AG09319 (cell line): Measurements from ENCODE around the gene KCNH4.
"Not testable (repeated sequence)": the region's sequence is repeated elsewhere in the genome, so short reads cannot be mapped to it uniquely, and the experiment has no call there.

ENCODE experiments used
- DNase-seq: peaks from one replicate; pipeline ENCODE4 v3.0.0-alpha.2; 2010; ENCODE audit warnings: low read depth; ENCODE audit errors: extremely low read depth
- TF ChIP-seq, protein P1 (sequence below): IDR thresholded peaks from 2 replicates; pipeline ENCODE4 v1.5.1; 2011; ENCODE audit warnings: low read depth, mild to moderate bottlenecking, inconsistent platforms, low read length, moderate library complexity

The KCNH4 gene

DNA sequence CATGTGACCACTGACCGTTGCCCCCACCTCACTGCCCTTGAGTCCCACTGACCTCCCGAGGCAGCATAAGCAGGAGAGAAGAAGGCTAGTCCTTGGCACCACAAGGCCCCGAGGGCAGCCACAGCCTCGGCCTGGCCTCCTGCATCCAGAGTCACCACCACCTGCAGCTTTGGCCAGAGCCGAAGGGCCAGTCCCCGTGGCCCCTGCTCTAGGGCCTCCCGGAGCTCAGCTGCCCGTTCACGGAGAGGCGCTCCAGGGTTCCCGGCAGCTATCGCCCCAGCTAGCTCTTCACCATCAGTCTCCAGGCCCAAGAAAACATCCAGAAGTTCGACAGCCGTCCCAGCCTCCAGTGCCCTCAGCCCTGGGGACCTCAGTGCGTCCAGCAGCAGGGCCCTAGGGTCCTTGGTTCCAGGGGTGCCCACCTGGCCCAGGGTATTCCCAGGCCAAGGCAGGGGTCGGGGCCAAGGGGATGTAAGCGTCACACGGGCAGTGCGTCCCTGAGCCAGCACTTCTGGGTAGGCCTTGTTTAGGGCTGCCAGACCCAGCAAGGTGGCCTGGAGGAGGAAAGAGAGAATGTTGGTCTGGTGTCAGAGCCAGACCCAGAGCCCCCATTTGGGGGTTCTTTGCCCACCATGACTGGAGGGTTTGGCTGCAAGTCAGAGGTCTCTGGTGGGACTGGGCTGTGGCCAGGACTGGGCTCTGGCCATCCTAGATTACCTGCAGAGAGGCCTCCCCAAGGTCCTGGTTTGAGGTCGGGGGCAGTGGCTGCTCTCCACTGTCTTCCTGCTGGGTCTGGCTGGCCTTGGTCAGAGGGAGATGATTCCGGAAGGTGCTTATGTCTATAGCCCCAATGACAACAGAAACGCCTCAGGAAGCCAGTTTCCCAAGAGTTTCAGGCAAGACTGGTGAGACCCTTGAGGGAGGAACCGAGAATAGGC is 11.5 kb upstream of the KCNH4 start:
- DNase-seq: no peak
- TF ChIP-seq, protein P1, sequence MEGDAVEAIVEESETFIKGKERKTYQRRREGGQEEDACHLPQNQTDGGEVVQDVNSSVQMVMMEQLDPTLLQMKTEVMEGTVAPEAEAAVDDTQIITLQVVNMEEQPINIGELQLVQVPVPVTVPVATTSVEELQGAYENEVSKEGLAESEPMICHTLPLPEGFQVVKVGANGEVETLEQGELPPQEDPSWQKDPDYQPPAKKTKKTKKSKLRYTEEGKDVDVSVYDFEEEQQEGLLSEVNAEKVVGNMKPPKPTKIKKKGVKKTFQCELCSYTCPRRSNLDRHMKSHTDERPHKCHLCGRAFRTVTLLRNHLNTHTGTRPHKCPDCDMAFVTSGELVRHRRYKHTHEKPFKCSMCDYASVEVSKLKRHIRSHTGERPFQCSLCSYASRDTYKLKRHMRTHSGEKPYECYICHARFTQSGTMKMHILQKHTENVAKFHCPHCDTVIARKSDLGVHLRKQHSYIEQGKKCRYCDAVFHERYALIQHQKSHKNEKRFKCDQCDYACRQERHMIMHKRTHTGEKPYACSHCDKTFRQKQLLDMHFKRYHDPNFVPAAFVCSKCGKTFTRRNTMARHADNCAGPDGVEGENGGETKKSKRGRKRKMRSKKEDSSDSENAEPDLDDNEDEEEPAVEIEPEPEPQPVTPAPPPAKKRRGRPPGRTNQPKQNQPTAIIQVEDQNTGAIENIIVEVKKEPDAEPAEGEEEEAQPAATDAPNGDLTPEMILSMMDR: no peak

DNA sequence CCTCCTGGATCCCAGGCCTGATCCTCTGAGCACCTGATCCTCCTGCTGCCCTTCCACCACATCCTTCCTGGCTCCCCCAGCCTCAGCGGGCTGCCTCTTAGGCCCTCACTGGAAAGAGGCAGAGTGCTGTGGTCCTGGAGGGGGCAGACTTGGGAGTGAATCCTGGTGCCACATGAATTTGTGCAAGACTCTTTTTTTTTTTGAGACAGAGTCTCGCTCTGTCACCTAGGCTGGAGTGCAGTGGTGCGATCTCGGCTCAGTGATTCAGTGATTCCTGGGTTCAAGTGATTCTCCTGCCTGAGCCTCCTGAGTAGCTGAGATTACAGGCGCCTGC is 10.3 kb upstream of the KCNH4 start:
- TF ChIP-seq, protein P1: no peak
- no peak for DNase-seq

GRCh38 chr17:42190491-42191274 is 9.7 kb upstream of the KCNH4 start:
- no peak for DNase-seq

GRCh38 chr17:42189651-42189965 is 8.7 kb upstream of the KCNH4 start:
- no peak for DNase-seq
- TF ChIP-seq, protein P1: no peak

More at GRCh38 chr17:42190491-42191274, 9.7 kb upstream of the KCNH4 start:
- TF ChIP-seq, protein P1: no peak

DNA sequence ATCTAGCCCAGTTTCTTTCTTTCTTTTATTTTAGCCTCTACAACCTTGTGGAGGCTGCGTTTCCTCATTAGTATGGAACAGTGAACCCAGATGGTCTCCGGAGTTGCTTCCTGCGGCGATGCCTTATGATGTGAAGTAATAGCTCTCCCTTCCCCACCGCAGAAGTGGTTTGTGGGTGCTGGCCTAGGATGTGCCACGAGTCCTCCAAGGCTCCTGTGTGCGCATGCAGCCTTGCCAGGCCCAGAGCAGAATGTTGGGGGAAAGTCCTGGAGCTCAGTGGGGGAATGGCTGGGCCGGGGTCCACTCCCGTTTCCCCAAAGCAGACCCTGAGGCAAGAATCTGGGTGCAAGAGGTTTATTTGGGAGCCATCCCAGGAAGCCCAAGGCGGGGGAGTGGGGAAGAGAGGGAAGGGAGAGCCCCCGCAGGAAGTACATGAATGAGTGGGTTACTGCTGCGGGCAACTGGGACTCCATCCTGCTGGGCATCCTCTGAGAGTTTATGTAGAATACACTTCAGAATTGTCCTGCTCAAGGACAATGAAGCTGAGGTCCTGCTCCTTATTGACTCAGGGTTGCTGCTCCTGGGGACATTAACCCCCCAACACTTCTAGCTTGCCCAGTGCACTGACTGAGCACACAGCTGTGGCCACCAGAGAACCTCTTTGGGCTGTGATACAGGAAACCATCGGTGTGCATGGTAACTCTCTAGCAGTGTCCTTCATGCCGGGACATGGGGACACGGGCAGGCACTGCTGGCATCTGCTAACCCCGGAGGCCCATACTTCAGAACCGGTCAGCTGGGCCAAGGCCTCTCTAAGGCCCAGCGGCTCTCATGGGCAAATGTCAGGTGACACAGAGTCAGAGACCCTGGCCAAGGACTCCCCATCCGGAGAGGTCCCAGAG is 8.1 kb upstream of the KCNH4 start:
- TF ChIP-seq, protein P1: no peak
- no peak for DNase-seq

- no peak for DNase-seq
- TF ChIP-seq, protein P1: no peak
Measured at GRCh38 chr17:42187833-42188232, 6.9 kb upstream of the KCNH4 start.

- not testable (repeated sequence) for DNase-seq
Measured at GRCh38 chr17:42186191-42186590, 5.2 kb upstream of the KCNH4 start.
